Osteocyte (in vitro differentiated cells): ENCODE data around the gene BANP. TPM values are rescaled to one million over a fixed set of nuclear protein-coding genes. Genes with fewer than 3 reads are reported as not detected.

Source experiments
- DNase-seq: peaks from one replicate; pipeline ENCODE4 v3.0.0; 2021; ENCODE audit warnings: mixed read lengths; ENCODE audit not compliant: unreplicated experiment; ENCODE audit errors: extremely low spot score
- H3K27ac Mint-ChIP-seq: one replicate; pipeline ENCODE4 v1.8.0; 2021; ENCODE audit warnings: mild to moderate bottlenecking, mixed read lengths; ENCODE audit not compliant: unreplicated experiment
- H3K27me3 Mint-ChIP-seq: one replicate; pipeline ENCODE4 v1.8.0; 2021; ENCODE audit warnings: mixed read lengths; ENCODE audit not compliant: unreplicated experiment
- H3K36me3 Mint-ChIP-seq: one replicate; pipeline ENCODE4 v1.8.0; 2021; ENCODE audit warnings: mixed read lengths; ENCODE audit not compliant: unreplicated experiment
- H3K4me1 Mint-ChIP-seq: one replicate; pipeline ENCODE4 v1.8.0; 2021; ENCODE audit warnings: mixed read lengths; ENCODE audit not compliant: unreplicated experiment
- H3K4me3 Mint-ChIP-seq: one replicate; pipeline ENCODE4 v1.8.0; 2021; ENCODE audit warnings: mild to moderate bottlenecking, moderate library complexity, mixed read lengths; ENCODE audit not compliant: unreplicated experiment
- H3K9me3 Mint-ChIP-seq: one replicate; pipeline ENCODE4 v1.8.0; 2021; ENCODE audit warnings: mixed read lengths; ENCODE audit not compliant: unreplicated experiment
- total RNA-seq: library from RNA; stranded (reverse); gene quantifications from 2 replicates; pipeline ENCODE4 v1.2.1, GENCODE V29; 2021
- TF ChIP-seq, protein P1 (sequence below): fragments of 200-600 bp; sonication (generic); IDR thresholded peaks from 2 replicates; pipeline ENCODE4 v1.5.0; 2021; ENCODE audit warnings: antibody characterized with exemption, mild to moderate bottlenecking, moderate library complexity

Gene BANP
- total RNA-seq, 1 donor from 2014 or later: 20.5 TPM

DNA sequence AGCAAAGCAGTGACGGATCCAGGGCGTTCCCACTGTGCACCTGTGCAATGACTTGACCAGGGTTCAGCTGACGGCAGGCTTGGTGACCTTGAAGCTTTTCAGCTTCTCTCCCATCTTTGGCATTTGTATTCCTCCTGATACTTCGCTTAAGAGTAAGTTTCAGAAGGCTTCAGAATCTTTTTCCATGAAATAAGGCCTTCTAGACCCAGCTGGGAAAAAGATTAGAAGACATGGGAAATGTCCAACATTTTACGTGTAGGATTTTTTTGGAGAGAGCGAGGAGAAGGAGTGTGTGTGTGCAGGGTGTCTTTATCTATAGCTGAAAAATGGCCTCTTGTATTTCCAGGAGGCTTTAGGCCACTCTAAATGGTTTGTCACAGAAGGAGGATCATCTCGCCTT is 104.1 kb downstream of the BANP start:
- Mint-ChIP-seq H3K4me3 (no peak overlapping the region), H3K36me3 (peaks cover 9% of the 10 kb centered on the region), H3K9me3 (no peaks in the 10 kb centered on the region), H3K27me3 (no peaks in the 10 kb centered on the region), H3K27ac (no peak overlapping the region), H3K4me1 (no peaks in the 10 kb centered on the region)
- TF ChIP-seq, protein P1, sequence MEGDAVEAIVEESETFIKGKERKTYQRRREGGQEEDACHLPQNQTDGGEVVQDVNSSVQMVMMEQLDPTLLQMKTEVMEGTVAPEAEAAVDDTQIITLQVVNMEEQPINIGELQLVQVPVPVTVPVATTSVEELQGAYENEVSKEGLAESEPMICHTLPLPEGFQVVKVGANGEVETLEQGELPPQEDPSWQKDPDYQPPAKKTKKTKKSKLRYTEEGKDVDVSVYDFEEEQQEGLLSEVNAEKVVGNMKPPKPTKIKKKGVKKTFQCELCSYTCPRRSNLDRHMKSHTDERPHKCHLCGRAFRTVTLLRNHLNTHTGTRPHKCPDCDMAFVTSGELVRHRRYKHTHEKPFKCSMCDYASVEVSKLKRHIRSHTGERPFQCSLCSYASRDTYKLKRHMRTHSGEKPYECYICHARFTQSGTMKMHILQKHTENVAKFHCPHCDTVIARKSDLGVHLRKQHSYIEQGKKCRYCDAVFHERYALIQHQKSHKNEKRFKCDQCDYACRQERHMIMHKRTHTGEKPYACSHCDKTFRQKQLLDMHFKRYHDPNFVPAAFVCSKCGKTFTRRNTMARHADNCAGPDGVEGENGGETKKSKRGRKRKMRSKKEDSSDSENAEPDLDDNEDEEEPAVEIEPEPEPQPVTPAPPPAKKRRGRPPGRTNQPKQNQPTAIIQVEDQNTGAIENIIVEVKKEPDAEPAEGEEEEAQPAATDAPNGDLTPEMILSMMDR: no peak
- DNase-seq: no peak

DNA sequence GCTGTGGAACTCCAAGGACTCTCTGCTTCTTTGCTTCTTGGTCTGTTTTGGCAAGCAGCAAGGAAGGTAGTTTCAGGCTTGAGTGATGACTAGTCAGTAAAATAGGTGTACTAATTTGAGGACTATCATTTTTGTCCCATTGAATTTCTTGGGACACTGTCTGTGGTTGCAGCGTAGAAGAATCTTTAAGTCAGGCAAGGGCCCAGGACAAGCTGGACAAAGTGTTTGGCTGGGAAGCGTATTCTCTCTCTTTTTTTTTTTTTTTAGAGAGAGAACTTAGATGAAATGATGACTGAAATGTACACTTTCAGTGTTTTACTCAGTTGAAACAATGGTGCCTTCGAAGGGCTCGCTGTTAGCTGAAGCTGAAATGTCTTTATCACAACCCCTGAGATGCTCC is 105.0 kb downstream of the BANP start:
- Mint-ChIP-seq H3K36me3 (peaks cover 5% of the 10 kb centered on the region), H3K27ac (no peak overlapping the region), H3K27me3 (no peaks in the 10 kb centered on the region), H3K9me3 (no peaks in the 10 kb centered on the region), H3K4me3 (no peak overlapping the region), H3K4me1 (peaks cover 3% of the 10 kb centered on the region)
- TF ChIP-seq, protein P1: no peak
- no peak for DNase-seq

DNA sequence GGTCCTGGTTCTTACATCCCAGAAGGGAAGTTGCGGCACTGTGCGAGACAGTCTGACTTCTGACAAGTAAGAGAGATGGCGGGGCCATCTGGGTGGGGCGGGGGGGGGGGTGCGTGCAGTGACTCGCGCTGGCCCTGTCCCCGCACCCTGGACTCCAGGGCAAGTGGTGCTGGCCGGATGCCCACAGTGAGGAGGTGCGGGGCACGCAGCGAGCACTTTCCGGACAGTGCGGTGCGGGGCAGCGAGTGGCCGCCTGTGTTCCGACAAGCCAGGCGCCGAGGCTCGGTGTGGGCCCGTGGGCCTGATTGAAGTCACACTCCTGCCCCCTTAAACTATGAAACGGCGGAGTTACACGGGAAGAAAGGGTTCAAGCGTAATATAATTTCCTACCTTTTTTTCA is 106.4 kb downstream of the BANP start:
- H3K4me3 Mint-ChIP-seq: no peak overlapping the region
- no peak overlapping the region for H3K27ac Mint-ChIP-seq
- TF ChIP-seq, protein P1: no peak
- H3K9me3 Mint-ChIP-seq: no peaks in the 10 kb centered on the region
- no peak for DNase-seq
- no peaks in the 10 kb centered on the region for H3K27me3 Mint-ChIP-seq
- H3K36me3 Mint-ChIP-seq: peaks cover 5% of the 10 kb centered on the region
- H3K4me1 Mint-ChIP-seq: peaks cover 13% of the 10 kb centered on the region

DNA sequence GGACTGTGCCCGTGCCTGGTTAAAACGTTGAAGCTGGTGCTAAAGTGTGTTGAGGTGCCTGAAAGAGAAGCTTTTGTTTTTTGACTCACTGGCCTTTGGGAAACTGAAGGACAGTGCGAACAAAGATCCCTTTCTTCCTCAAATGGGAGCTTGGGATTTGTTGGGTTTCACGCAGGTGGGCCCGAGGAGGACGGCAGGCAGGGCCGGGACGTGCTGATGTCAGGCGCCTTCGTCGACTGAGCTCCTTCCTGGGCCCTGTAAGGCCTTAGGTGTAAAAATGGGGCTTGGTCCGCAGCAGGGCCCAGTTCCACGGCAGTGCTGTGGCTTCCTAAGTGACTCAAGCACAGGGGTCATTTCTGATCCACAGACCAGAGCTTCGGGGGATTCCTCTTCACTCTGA is 106.9 kb downstream of the BANP start:
- Mint-ChIP-seq H3K27me3 (no peaks in the 10 kb centered on the region), H3K4me3 (no peak overlapping the region), H3K9me3 (no peaks in the 10 kb centered on the region), H3K36me3 (peaks cover 5% of the 10 kb centered on the region), H3K4me1 (peaks cover 18% of the 10 kb centered on the region), H3K27ac (no peak overlapping the region)
- TF ChIP-seq, protein P1: no peak
- DNase-seq: no peak

DNA sequence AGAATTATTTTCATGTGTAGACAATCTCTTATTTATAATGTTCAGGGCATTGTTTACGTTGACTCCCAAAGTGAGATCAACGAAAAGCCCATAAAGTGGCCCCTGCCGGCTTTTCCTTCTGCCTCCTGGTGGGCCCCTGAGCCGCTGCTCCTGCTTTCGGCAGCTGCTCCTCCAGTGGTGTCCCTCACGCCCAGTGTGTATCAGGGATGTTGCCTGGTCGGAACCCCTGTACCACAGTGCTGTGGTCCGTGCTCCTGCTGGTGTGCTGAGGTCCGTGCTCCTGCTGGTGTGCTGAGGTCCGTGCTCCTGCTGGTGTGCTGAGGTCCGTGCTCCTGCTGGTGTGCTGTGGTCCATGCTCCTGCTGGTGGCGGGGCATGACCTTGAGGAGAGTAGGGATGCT is 107.6 kb downstream of the BANP start:
- H3K36me3 Mint-ChIP-seq: peaks cover 5% of the 10 kb centered on the region
- TF ChIP-seq, protein P1: no peak

More for the DNA sequence above, 107.6 kb downstream of the BANP start:
- DNase-seq: no peak
- H3K9me3 Mint-ChIP-seq: no peaks in the 10 kb centered on the region
- no peaks in the 10 kb centered on the region for H3K27me3 Mint-ChIP-seq
- no peak overlapping the region for H3K4me3 Mint-ChIP-seq
- peaks cover 25% of the 10 kb centered on the region for H3K4me1 Mint-ChIP-seq
- H3K27ac Mint-ChIP-seq: no peak overlapping the region
